K562 (cell line): ENCODE measurements around the gene UMAD1. TPM values are rescaled to one million over a fixed set of nuclear protein-coding genes. Genes with fewer than 3 reads are reported as not detected.

Experiments used
- AFF1 ChIP-seq, 2 experiments: fragments of 450-650 bp; IDR thresholded peaks; 2 replicates each; pipeline ENCODE4 v1.6.1; 2018; ENCODE audit warnings: mild to moderate bottlenecking in 2 of 2, low read depth in 1 of 2; ENCODE audit not compliant: partially characterized antibody in 2 of 2
- CBX2 ChIP-seq: fragments of 200-600 bp; sonication (generic); IDR thresholded peaks from one replicate; pipeline ENCODE4 v1.6.1; 2012; ENCODE audit warnings: mild to moderate bottlenecking, low read length, inconsistent platforms; ENCODE audit not compliant: insufficient read depth, poor library complexity, severe bottlenecking
- FOS ChIP-seq: IDR thresholded peaks from 3 replicates; pipeline ENCODE4 v1.6.1; 2011; ENCODE audit not compliant: insufficient read length; ENCODE audit errors: extremely low read depth
- HNRNPH1 ChIP-seq: fragments of 200-400 bp; formaldehyde crosslinking; optimal IDR thresholded peaks from 2 replicates; pipeline ENCODE3; 2017; ENCODE audit warnings: low read depth, mild to moderate bottlenecking, low read length, moderate library complexity
- KAT8 ChIP-seq: fragments of 450-650 bp; IDR thresholded peaks from 2 replicates; pipeline ENCODE4 v1.6.1; 2016; ENCODE audit warnings: low read depth, mild to moderate bottlenecking
- MLLT1 ChIP-seq, 2 experiments: fragments of 450-650 bp; IDR thresholded peaks; 2 replicates each; pipeline ENCODE4 v1.6.1; 2016
- MTA2 ChIP-seq: fragments of 450-650 bp; IDR thresholded peaks from 2 replicates; pipeline ENCODE4 v1.6.1; 2016; ENCODE audit warnings: low read depth
- NFXL1 ChIP-seq: fragments of 450-650 bp; formaldehyde crosslinking; IDR thresholded peaks from 2 replicates; pipeline ENCODE4 v1.4.0; 2021; ENCODE audit warnings: mild to moderate bottlenecking
- PTRF ChIP-seq: fragments of 450-650 bp; IDR thresholded peaks from 2 replicates; pipeline ENCODE4 v1.6.1; 2016; ENCODE audit warnings: mild to moderate bottlenecking, missing genetic modification characterization, missing compliant biosample characterization
- RFX7 ChIP-seq: fragments of 250-450 bp; sonication (Bioruptor Pico); IDR thresholded peaks from 2 replicates; pipeline ENCODE4 v1.5.1; 2021; ENCODE audit warnings: mild to moderate bottlenecking
- SP1 ChIP-seq: sonication (generic); formaldehyde crosslinking; IDR thresholded peaks from 2 replicates; pipeline ENCODE4 v1.8.1; 2022; ENCODE audit warnings: mild to moderate bottlenecking, missing genetic modification reagents
- TAF9B ChIP-seq: fragments of 450-650 bp; IDR thresholded peaks from 2 replicates; pipeline ENCODE4 v1.6.1; 2018; ENCODE audit warnings: mild to moderate bottlenecking; ENCODE audit not compliant: partially characterized antibody
- TCF15 ChIP-seq: fragments of 250-450 bp; sonication (Bioruptor Pico); IDR thresholded peaks from 2 replicates; pipeline ENCODE4 v1.8.0; 2022; ENCODE audit warnings: moderate library complexity, mild to moderate bottlenecking, inconsistent platforms
- ZBTB5 ChIP-seq: fragments of 450-650 bp; IDR thresholded peaks from 2 replicates; pipeline ENCODE4 v1.6.1; 2017; ENCODE audit warnings: antibody characterized with exemption
- ZFP1 ChIP-seq: fragments of 450-650 bp; formaldehyde crosslinking; IDR thresholded peaks from 2 replicates; pipeline ENCODE4 v1.4.0; 2020; ENCODE audit warnings: mild to moderate bottlenecking, mixed read lengths
- polyA plus RNA-seq, 8 experiments: library from polyadenylated mRNA; depleted of rRNA in 4 of 8; stranded (reverse) in 5 of 8; unstranded in 3 of 8; fragments of >200 nt; fragmentation: Nextera tagmentation in 2 of 8; fragmentation: Illumina TruSeq in 1 of 8; extraction: Ambion mirVana in 2 of 8; extraction: Trizol in 1 of 8; gene quantifications; 2 replicates each; pipeline versions ENCODE4 v1.2.1 to v1.2.3, GENCODE V29; 2011 to 2014; ENCODE audit warnings: inconsistent platforms in 1 of 8, missing spikeins in 1 of 8
- total RNA-seq, 7 experiments: library from RNA; depleted of rRNA in 6 of 7; stranded (reverse); fragments of >200 nt in 6 of 7; fragmentation: Illumina TruSeq in 2 of 7; extraction: Trizol in 2 of 7; gene quantifications; 2 replicates each; pipeline versions ENCODE4 v1.2.1 to v1.2.3, GENCODE V29; 2011 to 2021; ENCODE audit warnings: low replicate concordance in 1 of 7
- TF ChIP-seq, protein P1 (sequence below): IDR thresholded peaks from 2 replicates; pipeline ENCODE4 v1.6.1; 2011; ENCODE audit not compliant: insufficient read length; ENCODE audit errors: extremely low read depth
- TF ChIP-seq, protein P2 (sequence below): sonication (generic); formaldehyde crosslinking; IDR thresholded peaks from 2 replicates; pipeline ENCODE4 v1.8.0; 2022; ENCODE audit warnings: mild to moderate bottlenecking, low read depth, missing genetic modification reagents

UMAD1 gene
- total and polyA plus RNA-seq, 9 of the 15 experiments (the other 6 are each of a cell fraction or from before 2014, with no cell fraction given) = 9.0 to 26.7 (median 13.3) TPM

- peak; percentile 6 to 75; a peak in 1 of 4 replicates for TF ChIP-seq MLLT1 (IDR thresholded peaks at IDR 0.05)
- no peak for TF ChIP-seq RFX7 (CRISPR knock-in tag)
- TF ChIP-seq, protein P1, sequence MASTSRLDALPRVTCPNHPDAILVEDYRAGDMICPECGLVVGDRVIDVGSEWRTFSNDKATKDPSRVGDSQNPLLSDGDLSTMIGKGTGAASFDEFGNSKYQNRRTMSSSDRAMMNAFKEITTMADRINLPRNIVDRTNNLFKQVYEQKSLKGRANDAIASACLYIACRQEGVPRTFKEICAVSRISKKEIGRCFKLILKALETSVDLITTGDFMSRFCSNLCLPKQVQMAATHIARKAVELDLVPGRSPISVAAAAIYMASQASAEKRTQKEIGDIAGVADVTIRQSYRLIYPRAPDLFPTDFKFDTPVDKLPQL = no peak
- peak; percentile 53 for TF ChIP-seq TAF9B
- no peak for TF ChIP-seq ZFP1 (CRISPR knock-in tag)
- no peak for TF ChIP-seq KAT8
- TF ChIP-seq, protein P2, sequence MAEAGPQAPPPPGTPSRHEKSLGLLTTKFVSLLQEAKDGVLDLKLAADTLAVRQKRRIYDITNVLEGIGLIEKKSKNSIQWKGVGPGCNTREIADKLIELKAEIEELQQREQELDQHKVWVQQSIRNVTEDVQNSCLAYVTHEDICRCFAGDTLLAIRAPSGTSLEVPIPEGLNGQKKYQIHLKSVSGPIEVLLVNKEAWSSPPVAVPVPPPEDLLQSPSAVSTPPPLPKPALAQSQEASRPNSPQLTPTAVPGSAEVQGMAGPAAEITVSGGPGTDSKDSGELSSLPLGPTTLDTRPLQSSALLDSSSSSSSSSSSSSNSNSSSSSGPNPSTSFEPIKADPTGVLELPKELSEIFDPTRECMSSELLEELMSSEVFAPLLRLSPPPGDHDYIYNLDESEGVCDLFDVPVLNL (CRISPR knock-in tag) = peak; percentile 96
- no peak for TF ChIP-seq CBX2
- TF ChIP-seq PTRF = no peak
- peak; percentile 58; the same call in 1 of the 2 replicates for TF ChIP-seq MTA2
- TF ChIP-seq ZBTB5 = no peak
- TF ChIP-seq AFF1 (IDR thresholded peaks at IDR 0.05; ENCODE audit: low read depth in 1 of 2, partially characterized antibody in 2 of 2) = peak in 1 of 2 experiments; percentile 45
- peak; percentile 83 for TF ChIP-seq SP1
- no peak for TF ChIP-seq TCF15 (CRISPR knock-in tag)
- TF ChIP-seq HNRNPH1 = no peak
- peak; percentile 85 for TF ChIP-seq FOS
- no peak for TF ChIP-seq NFXL1 (CRISPR knock-in tag)
Observed at GRCh38 chr7:7640221-7641128, at the start of gene UMAD1 (continued).
